ENCODE measurements around the gene CPT1B.

The CPT1B gene

DNA sequence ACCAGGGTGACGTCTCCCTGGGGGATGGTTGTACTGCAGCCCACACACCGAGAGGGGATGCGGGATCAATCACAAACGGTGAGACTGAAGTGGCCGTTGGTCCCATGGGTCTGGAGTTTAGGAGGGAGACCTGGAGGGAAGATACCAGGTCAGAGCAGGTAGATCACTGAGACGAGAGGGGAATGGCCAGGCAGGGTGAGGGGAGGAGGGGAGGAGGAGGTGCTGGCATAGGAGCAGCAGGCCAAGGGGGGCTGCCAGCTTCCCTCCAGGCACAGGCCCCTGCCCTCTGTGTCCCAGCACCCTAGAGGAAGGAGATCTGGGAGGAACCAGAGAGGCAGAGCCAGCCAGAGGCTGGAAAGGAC is 29.4 kb upstream of the CPT1B start:
- no peak for TF ChIP-seq ZFX (IDR thresholded peaks at IDR 0.05)
- TF ChIP-seq CTCF (conservative IDR thresholded peaks at IDR 0.05): no peak
- no peak overlapping the region for H3K27ac ChIP-seq

DNA sequence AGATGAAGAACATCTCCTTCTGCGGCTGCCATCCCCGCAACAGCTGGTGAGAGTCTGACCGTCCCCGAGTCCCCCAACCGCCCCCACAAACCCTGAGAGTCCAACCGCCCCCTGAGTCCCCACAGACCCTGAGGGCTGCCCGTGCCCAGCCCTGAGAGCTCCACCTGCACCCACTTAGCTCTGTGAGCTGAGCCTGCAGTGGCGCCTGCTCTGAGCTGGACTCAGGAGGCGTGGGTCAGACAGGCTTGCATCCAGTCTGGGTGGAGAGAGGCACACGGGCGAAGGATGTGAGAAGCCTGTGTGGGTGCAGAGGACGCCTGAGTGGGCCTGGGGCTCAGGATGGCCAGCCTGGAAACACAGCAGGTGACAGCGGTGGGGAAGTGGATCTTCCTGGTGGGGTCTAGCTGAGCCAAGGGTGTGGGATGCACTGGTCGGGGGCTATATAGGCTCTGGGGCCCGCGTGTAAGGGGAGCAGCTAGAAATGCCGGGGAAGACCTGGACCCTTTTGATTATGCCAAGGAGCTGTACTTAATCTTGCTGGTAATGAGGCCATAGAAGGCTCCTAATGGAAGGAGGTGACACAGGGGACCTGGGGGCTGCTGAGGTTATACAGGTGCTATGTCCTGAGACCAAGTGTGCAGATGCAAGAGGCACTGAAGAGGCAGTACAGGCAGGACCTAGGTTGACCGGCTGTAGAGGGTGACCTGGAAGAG is 28.9 kb upstream of the CPT1B start:
- TF ChIP-seq CTCF (conservative IDR thresholded peaks at IDR 0.05) (no peak), ZFX (IDR thresholded peaks at IDR 0.05) (no peak)
- no peak overlapping the region for H3K27ac ChIP-seq

GRCh38 chr22:50606165-50606945 is 28.1 kb upstream of the CPT1B start:
- TF ChIP-seq ZFX (IDR thresholded peaks at IDR 0.05) (no peak), CTCF (conservative IDR thresholded peaks at IDR 0.05) (no peak; the same call in 1 of the 2 replicates)
- no peak overlapping the region for H3K27ac ChIP-seq

- TF ChIP-seq CTCF (conservative IDR thresholded peaks at IDR 0.05) (no peak), ZFX (IDR thresholded peaks at IDR 0.05) (no peak)
- H3K27ac ChIP-seq: no peak overlapping the region
Observed at GRCh38 chr22:50605613-50606074, 27.4 kb upstream of the CPT1B start.

GRCh38 chr22:50605002-50605612 is 26.9 kb upstream of the CPT1B start:
- TF ChIP-seq ZFX (IDR thresholded peaks at IDR 0.05): no peak
- no peak overlapping the region for H3K27ac ChIP-seq

DNA sequence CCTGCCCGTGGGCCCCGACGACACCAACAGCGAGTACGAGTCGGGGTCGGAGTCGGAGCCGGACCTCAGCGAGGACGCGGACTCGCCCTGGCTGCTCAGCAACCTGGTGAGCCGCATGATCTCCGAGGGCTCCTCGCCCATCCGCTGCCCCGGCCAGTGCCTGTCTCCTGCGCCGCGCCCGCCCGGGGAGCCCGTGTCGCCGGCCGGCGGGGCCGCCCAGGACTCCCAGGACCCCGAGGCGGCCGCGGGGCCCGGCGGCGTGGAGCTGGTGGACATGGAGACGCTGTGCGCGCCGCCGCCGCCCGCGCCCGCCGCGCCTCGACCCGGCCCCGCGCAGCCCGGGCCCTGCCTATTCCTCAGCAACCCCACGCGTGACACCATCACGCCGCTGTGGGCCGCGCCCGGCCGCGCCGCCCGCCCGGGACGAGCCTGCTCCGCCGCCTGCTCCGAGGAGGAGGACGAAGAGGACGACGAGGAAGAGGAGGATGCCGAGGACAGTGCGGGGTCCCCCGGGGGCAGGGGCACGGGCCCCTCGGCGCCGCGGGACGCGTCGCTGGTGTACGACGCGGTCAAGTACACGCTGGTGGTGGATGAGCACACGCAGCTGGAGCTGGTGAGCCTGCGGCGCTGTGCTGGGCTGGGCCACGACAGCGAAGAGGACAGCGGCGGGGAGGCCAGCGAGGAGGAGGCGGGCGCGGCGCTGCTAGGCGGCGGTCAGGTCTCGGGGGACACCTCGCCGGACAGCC is 26.2 kb upstream of the CPT1B start:
- no peak overlapping the region for H3K27ac ChIP-seq
- TF ChIP-seq ZFX (IDR thresholded peaks at IDR 0.05) (no peak), CTCF (conservative IDR thresholded peaks at IDR 0.05) (no peak)

DNA sequence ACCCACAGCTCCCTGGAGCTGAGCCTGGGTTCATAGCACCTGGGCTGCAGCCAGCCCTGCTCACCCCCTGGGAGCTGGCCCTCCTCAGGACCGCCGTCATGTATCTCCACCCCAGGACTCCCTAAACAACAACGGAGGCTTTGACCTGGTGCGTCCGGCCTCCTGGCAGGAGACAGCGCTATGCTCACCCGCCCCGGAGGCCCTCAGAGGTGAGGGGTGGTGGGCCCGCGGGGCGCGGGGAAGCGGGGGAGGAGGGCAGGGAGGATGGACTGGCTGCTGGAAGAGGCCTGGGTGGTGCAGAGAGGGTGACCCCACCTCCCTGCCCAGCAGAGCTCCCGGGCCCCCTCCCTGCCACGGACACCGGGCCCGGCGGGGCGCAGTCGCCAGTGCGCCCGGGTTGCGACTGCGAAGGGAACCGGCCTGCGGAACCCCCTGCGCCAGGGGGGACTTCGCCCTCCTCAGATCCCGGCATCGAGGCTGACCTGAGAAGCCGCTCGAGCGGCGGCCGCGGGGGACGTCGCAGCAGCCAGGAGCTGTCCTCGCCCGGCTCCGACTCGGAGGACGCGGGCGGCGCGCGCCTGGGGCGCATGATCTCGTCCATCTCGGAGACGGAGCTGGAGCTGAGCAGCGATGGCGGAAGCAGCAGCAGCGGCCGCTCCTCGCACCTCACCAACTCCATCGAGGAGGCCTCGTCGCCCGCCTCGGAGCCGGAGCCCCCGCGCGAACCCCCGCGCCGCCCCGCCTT is 25.5 kb upstream of the CPT1B start:
- no peak for TF ChIP-seq CTCF (conservative IDR thresholded peaks at IDR 0.05)
- no peak for TF ChIP-seq ZFX (IDR thresholded peaks at IDR 0.05)
- no peak overlapping the region for H3K27ac ChIP-seq

All from C4-2B (cell line).